AG10803 (cell line): ENCODE data around the gene CFAP206.

ENCODE experiments used
- DNase-seq: peaks from one replicate; pipeline ENCODE4 v3.0.0; 2010; ENCODE audit warnings: low read depth
- H3K4me3 ChIP-seq: 2 replicates; pipeline ENCODE4 v1.5.1; 2011; ENCODE audit warnings: mild to moderate bottlenecking, low read length, control low read depth
- TF ChIP-seq, protein P1 (sequence below): conservative IDR thresholded peaks from 2 replicates; pipeline ENCODE4 v1.5.1; 2011; ENCODE audit warnings: mild to moderate bottlenecking, low read length, control low read depth, inconsistent platforms

CFAP206 gene

DNA sequence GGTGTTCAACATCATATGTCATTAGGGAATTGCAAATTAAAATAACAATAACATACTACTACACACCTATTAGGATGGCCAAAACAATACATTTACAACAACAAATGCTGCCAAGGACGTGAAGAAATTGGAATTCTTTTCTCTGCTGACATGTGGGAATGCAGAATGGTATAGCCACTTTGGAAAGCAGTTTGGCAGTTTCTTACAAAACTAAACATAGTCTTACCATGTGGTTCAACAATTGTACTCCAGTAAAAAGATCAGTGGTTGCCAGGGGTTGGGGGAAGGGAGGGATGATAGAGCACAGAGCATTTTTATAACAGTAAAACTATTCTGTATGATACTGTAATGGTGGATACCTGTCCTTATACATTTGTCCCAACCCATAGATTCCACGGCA lies 12.3 kb upstream of the CFAP206 start:
- no peak overlapping the region for H3K4me3 ChIP-seq
- no peak for DNase-seq
- TF ChIP-seq, protein P1, sequence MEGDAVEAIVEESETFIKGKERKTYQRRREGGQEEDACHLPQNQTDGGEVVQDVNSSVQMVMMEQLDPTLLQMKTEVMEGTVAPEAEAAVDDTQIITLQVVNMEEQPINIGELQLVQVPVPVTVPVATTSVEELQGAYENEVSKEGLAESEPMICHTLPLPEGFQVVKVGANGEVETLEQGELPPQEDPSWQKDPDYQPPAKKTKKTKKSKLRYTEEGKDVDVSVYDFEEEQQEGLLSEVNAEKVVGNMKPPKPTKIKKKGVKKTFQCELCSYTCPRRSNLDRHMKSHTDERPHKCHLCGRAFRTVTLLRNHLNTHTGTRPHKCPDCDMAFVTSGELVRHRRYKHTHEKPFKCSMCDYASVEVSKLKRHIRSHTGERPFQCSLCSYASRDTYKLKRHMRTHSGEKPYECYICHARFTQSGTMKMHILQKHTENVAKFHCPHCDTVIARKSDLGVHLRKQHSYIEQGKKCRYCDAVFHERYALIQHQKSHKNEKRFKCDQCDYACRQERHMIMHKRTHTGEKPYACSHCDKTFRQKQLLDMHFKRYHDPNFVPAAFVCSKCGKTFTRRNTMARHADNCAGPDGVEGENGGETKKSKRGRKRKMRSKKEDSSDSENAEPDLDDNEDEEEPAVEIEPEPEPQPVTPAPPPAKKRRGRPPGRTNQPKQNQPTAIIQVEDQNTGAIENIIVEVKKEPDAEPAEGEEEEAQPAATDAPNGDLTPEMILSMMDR: no peak

DNA sequence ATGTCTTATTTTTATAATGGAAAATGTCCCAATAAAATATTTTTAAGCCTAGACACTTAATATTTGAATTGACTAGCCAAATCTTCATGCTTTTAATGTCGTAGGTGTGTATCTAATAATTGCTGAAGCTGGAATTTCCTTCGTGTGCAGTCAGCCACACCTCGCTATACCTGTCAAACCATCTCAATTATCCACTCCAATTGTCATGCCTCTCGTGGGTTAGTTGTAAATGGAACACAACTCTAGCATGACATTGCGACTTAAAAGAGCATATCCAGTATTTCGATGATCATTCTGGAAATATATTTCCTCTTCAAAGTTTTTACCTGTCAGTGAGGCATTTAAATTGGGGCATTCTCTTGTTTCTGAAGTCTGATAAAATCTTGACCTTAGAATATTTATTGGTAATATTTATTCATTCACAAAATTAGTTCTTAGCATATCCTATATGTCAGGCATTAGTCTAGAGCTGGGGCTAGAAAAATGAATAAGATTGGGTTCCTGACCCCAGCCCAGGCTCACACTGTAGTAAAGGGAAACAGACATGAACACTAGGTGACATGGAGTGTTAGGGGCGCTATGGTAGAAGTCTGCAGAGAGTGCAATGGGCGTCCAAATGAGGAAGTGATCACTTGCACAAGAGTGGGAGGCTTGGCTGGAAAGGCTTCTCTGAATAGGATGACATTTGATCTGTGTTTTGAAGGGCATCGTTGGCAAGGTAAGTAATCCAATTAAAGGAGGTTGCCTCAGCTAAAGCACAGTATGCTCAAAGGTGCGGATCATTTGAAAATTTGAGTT lies 11.0 kb upstream of the CFAP206 start:
- DNase-seq: no peak
- H3K4me3 ChIP-seq: no peak overlapping the region
- TF ChIP-seq, protein P1: no peak

DNA sequence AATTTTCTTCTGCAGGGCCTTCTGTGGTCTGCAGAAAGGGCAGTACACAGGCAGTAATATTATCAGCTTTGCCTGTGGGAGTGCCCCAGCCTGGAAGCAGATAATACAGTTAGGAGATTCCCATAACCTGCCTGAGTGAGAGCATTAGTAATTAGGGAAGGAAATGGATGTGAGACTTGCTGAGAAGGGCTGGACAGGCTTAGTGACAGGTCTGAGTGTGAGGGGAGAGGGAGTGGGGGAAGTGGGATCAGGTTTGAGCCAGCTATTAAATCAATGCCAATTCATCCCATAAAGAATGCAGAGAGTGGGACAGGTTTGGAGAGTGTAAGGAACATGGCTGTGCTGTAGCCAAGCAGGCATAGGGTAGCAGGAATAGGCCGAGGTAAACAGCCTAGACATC lies 10.1 kb upstream of the CFAP206 start:
- DNase-seq: no peak
- no peak overlapping the region for H3K4me3 ChIP-seq
- TF ChIP-seq, protein P1: no peak

DNA sequence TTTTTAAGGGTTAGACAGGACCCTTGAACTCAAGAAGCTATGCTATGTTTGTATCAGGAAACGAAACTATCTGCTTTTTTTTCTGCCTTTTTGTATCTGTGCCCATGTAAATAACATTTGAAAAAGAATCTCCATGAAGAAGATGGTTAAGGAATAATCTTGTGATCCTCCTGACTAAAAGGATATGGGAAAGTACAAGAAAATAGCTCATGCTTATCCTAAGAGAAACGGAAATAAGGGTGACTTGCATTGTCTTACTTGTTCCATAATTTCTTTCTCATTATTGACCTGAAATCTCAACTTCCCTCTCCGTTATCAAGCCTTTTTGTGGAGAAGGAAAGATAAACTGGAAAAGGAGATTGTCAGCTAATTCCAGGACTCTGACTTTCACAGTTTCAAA lies 5.9 kb upstream of the CFAP206 start:
- no peak for DNase-seq
- TF ChIP-seq, protein P1: no peak
- H3K4me3 ChIP-seq: no peak overlapping the region

DNA sequence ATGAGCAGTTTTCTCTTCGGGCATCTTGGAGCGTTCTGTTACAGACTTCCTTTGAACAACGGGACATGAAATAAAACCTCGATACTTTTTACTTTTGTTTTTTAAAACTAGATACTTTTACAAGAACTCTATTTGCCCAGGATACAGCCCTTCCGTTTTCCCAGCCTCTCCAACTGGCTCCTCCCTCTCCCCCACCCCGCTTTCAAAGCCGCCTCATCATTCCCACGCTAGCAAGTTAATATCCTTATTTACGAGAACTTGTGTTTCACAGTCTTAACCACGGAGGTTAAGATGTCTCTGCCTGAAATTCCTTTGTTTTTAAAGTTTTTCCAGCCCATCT lies 241 bp upstream of the CFAP206 start:
- TF ChIP-seq, protein P1: no peak
- H3K4me3 ChIP-seq: peak overlapping the region; percentile 85
- DNase-seq: peak; percentile 33

DNA sequence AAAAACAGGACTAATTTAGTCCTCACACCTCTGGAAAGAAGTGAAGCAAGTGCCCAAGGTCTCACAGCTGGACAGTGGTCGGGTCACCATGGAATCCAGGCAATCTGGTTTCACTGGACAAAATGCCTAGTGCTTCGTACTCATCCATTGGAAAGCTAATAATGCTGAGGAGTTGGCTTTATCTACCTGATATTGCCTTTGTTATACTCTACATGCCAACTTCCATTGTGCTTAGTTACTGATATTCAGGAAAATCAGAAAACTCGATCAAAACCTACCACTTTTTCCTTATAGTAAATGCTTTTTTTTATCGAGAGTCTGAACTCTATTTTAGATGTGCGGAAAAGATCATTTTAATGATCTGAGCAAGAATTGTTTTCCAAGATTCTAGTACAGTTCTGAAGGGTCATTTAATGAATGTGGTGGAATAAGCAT lies 966 bp downstream of the CFAP206 start:
- TF ChIP-seq, protein P1: no peak
- DNase-seq: no peak
- H3K4me3 ChIP-seq: peak overlapping the region; percentile 85

DNA sequence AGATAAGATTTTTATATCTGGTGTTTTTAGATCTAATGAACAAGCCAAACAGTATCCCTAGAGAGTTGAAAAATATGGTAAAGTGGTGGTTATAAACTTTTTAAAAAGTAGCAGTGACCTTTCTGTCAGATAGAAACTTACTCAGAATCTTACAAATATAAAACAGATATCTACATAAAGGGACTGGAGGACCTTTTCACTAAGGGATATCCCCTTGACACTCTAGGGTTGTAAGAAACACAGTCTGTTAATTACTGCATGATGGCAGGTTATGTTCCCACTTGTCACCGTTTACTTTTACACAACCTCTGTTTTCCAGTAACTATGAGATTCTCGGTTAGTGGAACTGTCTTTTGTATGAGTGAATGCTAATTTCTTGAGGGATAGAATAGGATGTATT lies 11.5 kb downstream of the CFAP206 start:
- DNase-seq: no peak
- H3K4me3 ChIP-seq: no peak overlapping the region
- TF ChIP-seq, protein P1: no peak
